ENCODE results near the gene EFCAB6.

EFCAB6 gene

GRCh38 chr22:43515411-43515810, 296.7 kb downstream of the EFCAB6 start:
- DNase-seq = no peak

- DNase-seq = no peak
Measured at GRCh38 chr22:43514476-43515157, 297.5 kb downstream of the EFCAB6 start.

DNA sequence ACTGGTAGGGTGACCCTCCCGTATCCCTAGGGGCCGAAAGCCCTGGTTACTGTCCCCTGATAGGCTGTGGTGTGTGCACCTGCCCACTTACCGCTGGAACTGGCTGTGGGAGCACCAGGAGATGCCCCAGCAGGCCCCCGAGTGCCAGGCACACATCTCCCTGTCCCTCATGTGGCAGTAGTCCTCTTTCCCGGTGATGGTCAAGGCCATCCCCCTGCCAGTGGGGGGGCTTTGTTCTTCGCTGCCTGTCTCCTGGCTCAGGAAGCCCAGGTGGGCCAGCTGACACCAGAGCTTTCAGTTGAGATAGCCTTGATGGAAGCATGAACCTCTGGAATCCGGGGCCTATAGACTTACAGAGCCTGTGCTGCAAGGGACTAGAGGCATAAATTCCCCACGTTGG, 299.8 kb downstream of the EFCAB6 start:
- DNase-seq = no peak

DNA sequence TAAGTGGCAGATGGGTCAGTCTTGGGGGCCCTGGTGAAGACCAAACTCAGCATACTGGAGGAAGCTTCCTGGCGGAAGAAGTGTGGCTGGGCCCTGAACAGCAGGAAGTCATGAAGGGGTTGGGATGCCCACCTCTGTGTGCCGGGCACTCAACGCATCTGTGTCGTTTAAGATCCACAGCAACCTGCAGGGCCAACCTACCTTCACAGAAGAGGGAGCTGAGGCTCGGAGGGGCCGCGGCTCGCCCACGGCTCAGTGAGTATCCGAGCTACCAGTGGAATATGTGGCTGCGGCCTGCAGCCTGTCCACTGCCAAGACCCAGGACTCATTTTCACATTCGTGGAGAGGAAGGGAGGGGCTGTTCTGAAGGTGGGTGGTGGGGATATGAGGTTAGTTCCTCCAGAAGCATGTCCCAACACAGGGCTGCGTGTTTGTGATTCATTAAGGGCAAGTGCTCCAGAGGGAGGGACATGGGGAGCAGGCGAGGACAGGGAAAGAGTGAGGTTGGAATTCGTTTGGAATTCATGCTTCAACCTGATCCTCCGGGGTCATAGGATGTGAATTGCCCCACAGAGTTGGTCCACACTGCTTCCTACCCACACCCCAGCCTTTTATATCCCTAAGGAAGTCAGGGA, 300.7 kb downstream of the EFCAB6 start:
- no peak for DNase-seq

GRCh38 chr22:43510281-43511070, 301.6 kb downstream of the EFCAB6 start:
- DNase-seq = no peak

DNA sequence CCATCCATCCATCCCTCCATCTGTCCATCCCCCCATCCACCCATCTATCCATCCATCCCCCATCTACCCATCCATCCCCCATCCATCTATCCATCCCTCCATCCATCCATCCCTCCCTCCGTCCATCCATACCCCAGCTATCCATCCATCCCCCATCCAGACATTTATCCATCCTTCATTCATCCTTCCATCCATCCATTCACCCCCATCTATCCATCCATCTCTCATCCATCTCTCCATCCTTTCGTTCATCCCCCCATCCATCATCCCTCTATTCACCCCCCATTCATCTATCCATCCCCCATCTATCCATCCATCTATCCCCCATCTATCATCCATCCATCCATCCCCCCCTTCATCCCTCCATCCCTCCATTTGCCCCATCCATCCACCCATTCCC, 302.8 kb downstream of the EFCAB6 start:
- DNase-seq = no peak

GRCh38 chr22:43508489-43508888, 303.6 kb downstream of the EFCAB6 start:
- DNase-seq = no peak

GRCh38 chr22:43507235-43507634, 304.9 kb downstream of the EFCAB6 start:
- no peak for DNase-seq

GRCh38 chr22:43506487-43506886, 305.6 kb downstream of the EFCAB6 start:
- DNase-seq = no peak

GRCh38 chr22:43505896-43506295, 306.2 kb downstream of the EFCAB6 start:
- DNase-seq = no peak

- DNase-seq = no peak
Measured at GRCh38 chr22:43505423-43505822, 306.7 kb downstream of the EFCAB6 start.

- no peak for DNase-seq
Measured at GRCh38 chr22:43504666-43505261, 307.3 kb downstream of the EFCAB6 start.

- DNase-seq = no peak
Measured at GRCh38 chr22:43504068-43504467, 308.0 kb downstream of the EFCAB6 start.

DNA sequence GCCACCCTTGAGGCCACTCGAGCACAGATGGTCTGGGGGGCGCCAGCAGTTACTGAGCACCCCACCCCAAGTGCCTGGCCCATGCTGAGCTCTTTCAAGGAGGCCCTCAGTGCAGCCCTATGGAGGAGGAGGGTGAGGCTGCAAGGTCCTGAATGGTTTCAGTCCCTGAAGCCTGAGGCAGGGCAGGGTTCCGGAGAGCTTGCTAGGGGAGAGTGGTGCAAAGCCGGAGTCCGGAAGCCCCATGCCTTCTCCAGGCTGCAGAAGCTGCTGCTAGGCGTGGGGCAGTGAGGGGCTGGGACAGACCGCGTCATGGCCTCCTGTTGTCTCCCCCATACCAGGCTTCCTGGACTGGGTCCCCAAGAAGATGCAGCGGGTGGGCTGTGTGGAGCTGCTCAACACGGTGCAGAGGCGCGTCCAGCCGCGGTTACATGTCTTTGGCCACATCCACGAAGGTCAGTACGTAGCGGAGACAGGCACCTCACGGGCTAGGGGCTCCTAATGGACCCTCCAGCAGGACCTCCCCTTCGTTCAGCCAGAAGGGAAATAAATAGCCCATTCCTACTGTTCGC, 309.7 kb downstream of the EFCAB6 start:
- DNase-seq = no peak

DNA sequence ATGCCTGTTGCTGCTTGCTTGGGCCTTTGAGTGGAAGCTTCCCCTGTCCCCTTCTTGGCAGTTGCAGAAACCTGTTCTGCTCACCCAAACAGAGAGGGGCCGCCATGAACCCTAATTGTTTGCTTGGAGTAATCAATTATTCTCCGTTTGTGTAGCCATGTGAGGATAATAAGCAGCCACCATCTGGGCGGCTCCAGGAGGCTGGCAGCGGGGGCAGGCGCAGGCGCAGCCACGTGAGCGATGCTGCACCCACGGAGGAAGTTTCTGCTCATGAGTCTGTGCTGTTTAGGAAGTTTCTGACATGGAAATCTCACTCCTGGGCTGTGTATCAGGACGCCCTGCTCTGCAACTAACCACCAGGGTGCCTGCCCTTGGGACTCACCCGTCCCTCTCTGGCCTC, 310.2 kb downstream of the EFCAB6 start:
- no peak for DNase-seq

- DNase-seq = no peak
Measured at GRCh38 chr22:43500792-43501785, 311.0 kb downstream of the EFCAB6 start.

- no peak for DNase-seq
Measured at GRCh38 chr22:43498856-43499253, 313.2 kb downstream of the EFCAB6 start.

GRCh38 chr22:43497956-43498855, 313.9 kb downstream of the EFCAB6 start:
- no peak for DNase-seq

DNA sequence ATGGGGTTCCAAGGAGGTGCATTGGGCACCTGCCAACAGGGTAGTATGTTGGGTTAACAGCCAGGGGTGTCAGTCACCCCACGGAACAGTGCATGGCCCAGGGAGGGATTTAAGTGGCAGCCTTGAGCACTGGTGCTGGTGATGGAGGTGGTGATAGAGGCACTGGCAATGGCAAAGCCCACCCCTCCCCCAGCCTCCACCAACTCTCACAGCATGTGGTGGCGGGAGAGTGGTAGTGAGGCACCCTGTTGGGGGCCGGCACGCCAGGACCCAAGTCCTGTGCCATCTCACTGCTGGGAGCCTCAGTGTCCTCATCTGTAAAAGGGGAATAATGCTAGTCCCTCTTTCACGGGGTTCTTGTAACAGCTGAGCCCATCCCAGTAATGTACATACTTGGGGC, 318.8 kb downstream of the EFCAB6 start:
- no peak for DNase-seq

GRCh38 chr22:43491737-43492136, 320.4 kb downstream of the EFCAB6 start:
- DNase-seq = no peak

GRCh38 chr22:43491177-43491576, 320.9 kb downstream of the EFCAB6 start:
- DNase-seq = no peak
